ENCODE results near the gene ABCA4. TPM values are rescaled to one million over a fixed set of nuclear protein-coding genes. Genes with fewer than 3 reads are reported as not detected.

The ABCA4 gene
- total RNA-seq, 8 experiments from 2014 or later: 0.11 to 10.1 (median 0.92) TPM

DNA sequence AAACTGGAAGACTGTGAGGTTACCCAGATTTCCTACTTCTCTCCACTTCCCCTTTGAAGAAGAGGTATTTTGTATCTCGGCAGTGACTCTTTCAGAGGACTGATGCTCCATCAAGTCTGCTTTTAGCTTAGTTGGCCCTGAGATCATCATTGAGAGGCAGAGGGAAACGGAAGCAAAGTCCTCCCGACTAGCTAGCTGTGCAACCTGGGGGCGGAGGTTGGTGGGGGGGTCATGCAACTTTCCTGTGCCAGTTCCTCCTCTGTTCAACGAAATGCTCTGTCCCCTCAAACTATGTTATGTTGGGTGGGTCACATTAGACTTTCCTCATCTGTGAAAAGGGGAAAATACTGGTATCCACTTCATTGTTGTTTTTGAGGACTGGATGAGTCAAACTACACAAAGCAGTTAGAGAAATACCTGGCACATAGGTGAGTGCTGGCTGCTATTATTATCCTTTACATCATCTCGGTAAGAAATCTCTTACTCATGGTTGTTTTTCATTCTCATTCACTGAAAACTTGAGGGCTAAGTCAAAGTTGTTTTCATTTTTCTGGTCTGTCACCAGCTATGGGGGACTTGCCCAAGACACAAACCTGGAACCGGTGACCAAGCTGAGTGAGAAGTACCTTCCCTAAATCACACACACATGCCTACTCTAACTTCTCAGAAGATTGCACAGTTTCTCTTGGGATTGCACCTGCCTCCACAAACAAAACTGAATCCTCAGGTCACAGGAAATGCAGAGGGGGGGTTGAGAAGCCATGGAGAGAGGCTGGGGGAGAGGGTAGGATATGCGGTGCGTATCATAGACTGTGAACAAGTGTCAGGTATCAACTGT, 83.3 kb downstream of the ABCA4 start:
- no peak overlapping the region for H3K27ac ChIP-seq

DNA sequence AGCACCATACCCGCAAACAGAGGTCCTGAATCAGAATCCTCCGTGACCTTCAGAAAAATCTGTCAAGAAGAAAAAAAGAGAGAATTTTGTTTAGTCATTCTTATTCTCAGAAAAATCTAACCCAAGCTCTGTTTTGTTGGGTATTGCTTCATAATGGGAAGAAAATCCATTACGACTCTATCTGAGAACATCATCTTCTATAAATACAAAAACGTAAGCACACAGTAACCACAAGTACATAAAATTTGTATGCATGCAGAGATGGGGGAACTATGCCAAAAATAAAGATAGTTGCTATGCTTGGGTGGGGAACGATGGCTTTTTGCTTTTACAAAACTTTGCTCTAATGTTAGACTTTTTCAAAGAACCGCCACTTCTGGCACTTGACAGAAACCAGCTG, 84.2 kb downstream of the ABCA4 start:
- in situ Hi-C loops (cut with MboI; ENCODE audit: low pct_unique_long_range_greater_than_20kb in 2 of 9, low sequenced_read_pairs in 9 of 9, unreplicated experiment in 9 of 9): loop anchor here in 3 of 9 experiments (25.0 kb wide), 1 partner anchor 301 kb away; no protein-coding TSS in a partner anchor
- ATAC-seq (replicated peaks in 6 of 8): peak in 3 of 8 experiments; percentile 19 to 69 (median 27)
- Histone ChIP-seq H3K27ac (no peak overlapping the region), H3K4me3 (no peak overlapping the region), H3K4me1 (replicated peaks in 1 of 2) (peaks cover 15 to 18% of the 10 kb centered on the region in 2 donors)
- WGBS, 10 experiments: 6 to 100% (median 86%) methylated on average over 1 to 6 of the region's 6 CpGs

More for the DNA sequence above, 83.3 kb downstream of the ABCA4 start:
- 74 to 100% (median 86%) methylated on average over 2 to 9 of the region's 9 CpGs; no CpG with 5 or more reads in 1 of the 10 experiments for WGBS, 10 experiments
- in situ Hi-C loops (cut with MboI; ENCODE audit: low pct_unique_long_range_greater_than_20kb in 2 of 9, low sequenced_read_pairs in 9 of 9, unreplicated experiment in 9 of 9): loop anchor here in 3 of 9 experiments (25.0 kb wide), 1 partner anchor 300 kb away; no protein-coding TSS in a partner anchor
- Histone ChIP-seq H3K4me3 (no peak overlapping the region), H3K4me1 (replicated peaks in 1 of 2) (peaks cover 15 to 18% of the 10 kb centered on the region in 2 donors)
- no peak for ATAC-seq (replicated peaks in 6 of 8)

DNA sequence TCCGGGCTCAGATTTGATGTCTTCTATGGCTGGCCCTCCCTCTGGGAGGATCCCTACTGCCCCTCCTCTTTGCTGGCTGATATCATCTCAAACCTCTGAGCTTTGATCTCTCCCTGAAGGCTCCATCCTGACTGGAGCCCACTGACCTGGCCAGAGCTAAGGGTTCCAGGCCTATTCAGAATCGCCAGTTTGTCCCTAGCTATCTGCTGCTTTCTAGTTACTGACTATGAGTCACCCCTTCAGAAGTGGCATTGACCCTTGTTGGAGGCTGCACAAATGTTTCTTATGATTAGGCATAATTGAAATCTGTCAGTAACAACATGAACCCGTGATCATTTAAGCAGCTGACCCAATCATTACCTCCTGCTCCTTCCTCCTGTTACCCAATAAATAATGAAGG, 87.1 kb downstream of the ABCA4 start:
- in situ Hi-C loops (cut with MboI; ENCODE audit: low pct_unique_long_range_greater_than_20kb in 2 of 9, low sequenced_read_pairs in 9 of 9, unreplicated experiment in 9 of 9): loop anchor here in 3 of 9 experiments (25.0 kb wide), 1 partner anchor 303 kb away; no protein-coding TSS in a partner anchor
- 40 to 100% (median 58%) methylated on average over 1 to 3 of the region's 3 CpGs; no CpG with 5 or more reads in 3 of the 10 experiments for WGBS, 10 experiments
- no peak overlapping the region for H3K4me3 ChIP-seq
- no peak overlapping the region for H3K27ac ChIP-seq
- ATAC-seq (replicated peaks in 6 of 8): peak in 6 of 8 experiments; percentile 32 to 70 (median 46)
- no peaks in the 10 kb centered on the region for H3K4me1 ChIP-seq (replicated peaks in 1 of 2)

DNA sequence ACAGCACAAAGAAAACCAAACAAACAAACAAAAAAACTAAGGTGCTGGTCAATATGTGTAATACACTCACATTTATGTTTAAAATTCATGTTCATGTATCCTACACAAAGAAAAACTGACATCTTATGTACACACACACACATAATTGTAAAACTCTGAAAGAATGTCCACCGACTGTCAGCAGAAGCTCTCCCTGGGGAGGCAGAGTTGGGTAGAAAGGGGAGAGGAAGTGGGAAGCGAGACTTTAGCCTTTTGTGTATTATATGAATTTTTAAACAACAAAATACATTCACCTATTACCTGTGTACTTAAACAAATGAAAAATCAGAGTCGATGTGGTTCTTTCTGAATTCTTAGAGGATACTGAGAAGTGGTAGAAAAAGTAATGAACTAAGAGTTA, 88.3 kb downstream of the ABCA4 start:
- no peak overlapping the region for H3K4me3 ChIP-seq
- no peaks in the 10 kb centered on the region for H3K4me1 ChIP-seq (replicated peaks in 1 of 2)
- in situ Hi-C loops (cut with MboI; ENCODE audit: low pct_unique_long_range_greater_than_20kb in 2 of 9, low sequenced_read_pairs in 9 of 9, unreplicated experiment in 9 of 9): loop anchor here in 3 of 9 experiments (25.0 kb wide), 1 partner anchor 305 kb away; no protein-coding TSS in a partner anchor
- H3K27ac ChIP-seq: no peak overlapping the region
- 55 to 92% (median 88%) methylated on average over 1 to 3 of the region's 3 CpGs; no CpG with 5 or more reads in 3 of the 10 experiments for WGBS, 10 experiments
- no peak for ATAC-seq (replicated peaks in 6 of 8)

DNA sequence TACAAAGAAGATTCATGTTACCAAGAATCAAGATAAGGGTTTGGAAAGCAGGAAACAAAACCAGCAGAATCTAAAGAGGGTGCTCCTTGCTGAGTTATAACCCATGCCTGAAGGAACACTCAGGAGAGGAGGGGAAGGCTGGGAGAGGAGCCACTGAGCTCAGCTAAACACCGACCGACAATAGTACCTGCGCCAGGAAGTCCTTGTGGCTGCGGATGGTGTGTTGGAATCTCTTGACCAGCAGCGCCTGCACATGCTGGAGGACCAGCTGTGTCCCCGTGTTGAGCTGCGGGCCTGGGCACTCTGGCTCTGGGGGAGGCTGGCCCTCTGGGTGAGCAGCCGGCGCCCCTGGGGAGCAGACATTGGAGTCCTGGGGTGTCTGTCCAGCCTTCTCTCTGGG, 89.4 kb downstream of the ABCA4 start:
- 82 to 100% (median 90%) methylated on average over 2 to 8 of the region's 9 CpGs; no CpG with 5 or more reads in 5 of the 10 experiments for WGBS, 10 experiments
- ATAC-seq (replicated peaks in 6 of 8): no peak
- no peak overlapping the region for H3K27ac ChIP-seq
- in situ Hi-C loops (cut with MboI; ENCODE audit: low pct_unique_long_range_greater_than_20kb in 2 of 9, low sequenced_read_pairs in 9 of 9, unreplicated experiment in 9 of 9): loop anchor here in 3 of 9 experiments (25.0 kb wide), 1 partner anchor 306 kb away; no protein-coding TSS in a partner anchor
- H3K4me1 ChIP-seq (replicated peaks in 1 of 2): no peaks in the 10 kb centered on the region
- no peak overlapping the region for H3K4me3 ChIP-seq

DNA sequence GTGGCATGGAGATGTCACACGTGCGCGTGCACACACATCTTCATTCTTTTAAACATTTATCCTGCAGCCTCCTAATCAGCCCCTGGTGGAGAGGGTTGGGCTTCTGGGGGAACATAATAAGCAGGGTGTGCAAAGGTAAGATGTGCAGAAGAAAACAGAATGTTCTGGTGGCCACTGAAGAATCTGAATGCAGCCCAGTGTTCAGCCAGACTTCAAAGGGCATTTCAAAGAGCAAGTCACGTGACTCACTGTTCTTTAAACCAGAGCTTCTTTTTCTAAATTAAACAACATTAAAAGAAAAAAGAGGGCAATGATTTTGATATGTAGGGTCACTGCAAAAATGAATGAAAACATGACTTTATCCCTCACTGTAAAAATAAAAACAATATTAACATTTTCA, 89.8 kb downstream of the ABCA4 start:
- Histone ChIP-seq H3K4me3 (no peak overlapping the region), H3K27ac (no peak overlapping the region), H3K4me1 (replicated peaks in 1 of 2) (no peaks in the 10 kb centered on the region)
- in situ Hi-C loops (cut with MboI; ENCODE audit: low pct_unique_long_range_greater_than_20kb in 2 of 9, low sequenced_read_pairs in 9 of 9, unreplicated experiment in 9 of 9): loop anchor here in 3 of 9 experiments (25.0 kb wide), 1 partner anchor 306 kb away; no protein-coding TSS in a partner anchor
- 40 to 100% (median 80%) methylated on average over 1 to 4 of the region's 4 CpGs for WGBS, 10 experiments
- ATAC-seq (replicated peaks in 6 of 8): no peak

DNA sequence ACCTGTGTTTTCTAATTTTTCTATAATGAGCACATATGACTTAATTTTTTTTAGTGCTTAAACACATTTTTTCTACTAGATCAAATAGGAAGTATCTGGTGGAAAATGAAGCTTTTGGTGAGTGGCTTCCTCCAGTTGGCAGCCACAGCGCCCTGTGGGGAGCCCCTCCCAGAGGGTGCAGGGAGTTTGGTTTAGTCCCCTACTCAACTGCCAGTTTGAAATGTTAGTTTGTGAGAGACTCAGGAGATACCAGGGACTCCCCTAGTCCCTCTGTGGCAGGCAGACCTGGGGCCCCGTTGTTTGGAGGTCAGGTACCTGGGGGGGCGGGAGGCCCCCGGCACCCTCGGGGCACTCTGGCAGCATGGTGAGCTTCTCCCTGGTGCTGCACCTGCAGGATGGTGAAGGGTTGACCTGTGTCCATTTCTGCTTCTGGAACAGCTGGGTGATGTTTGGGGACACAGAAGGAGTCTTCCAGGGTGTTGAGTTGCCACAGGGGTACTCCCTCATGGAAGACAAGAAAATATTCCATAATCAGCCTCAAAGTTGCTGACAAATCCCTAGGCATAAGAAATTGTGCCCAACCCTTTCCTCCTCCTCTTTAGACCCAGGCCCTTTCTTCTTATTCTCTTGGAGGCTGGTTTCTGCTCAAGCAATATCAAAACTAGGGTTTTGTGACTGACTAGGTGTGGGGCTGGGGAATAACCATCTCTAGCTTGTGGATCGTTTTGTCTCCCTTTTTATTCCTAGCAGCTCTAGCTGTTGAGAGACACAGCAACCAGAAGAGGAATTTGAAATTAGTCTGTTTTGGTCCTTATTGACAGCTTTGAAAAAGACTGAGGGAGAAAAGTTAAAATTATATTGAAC, 91.6 kb downstream of the ABCA4 start:
- ATAC-seq (replicated peaks in 6 of 8): no peak
- in situ Hi-C loops (cut with MboI; ENCODE audit: low pct_unique_long_range_greater_than_20kb in 2 of 9, low sequenced_read_pairs in 9 of 9, unreplicated experiment in 9 of 9): loop anchor here in 4 of 9 experiments (10.0 to 25.0 kb wide), 2 partner anchors 305 to 308 kb away; no protein-coding TSS in a partner anchor
- Histone ChIP-seq H3K4me1 (replicated peaks in 1 of 2) (no peaks in the 10 kb centered on the region), H3K27ac (no peak overlapping the region), H3K4me3 (no peak overlapping the region)
- WGBS, 10 experiments: 50 to 100% (median 91%) methylated on average over 1 to 5 of the region's 6 CpGs; no CpG with 5 or more reads in 1 of the 10 experiments

DNA sequence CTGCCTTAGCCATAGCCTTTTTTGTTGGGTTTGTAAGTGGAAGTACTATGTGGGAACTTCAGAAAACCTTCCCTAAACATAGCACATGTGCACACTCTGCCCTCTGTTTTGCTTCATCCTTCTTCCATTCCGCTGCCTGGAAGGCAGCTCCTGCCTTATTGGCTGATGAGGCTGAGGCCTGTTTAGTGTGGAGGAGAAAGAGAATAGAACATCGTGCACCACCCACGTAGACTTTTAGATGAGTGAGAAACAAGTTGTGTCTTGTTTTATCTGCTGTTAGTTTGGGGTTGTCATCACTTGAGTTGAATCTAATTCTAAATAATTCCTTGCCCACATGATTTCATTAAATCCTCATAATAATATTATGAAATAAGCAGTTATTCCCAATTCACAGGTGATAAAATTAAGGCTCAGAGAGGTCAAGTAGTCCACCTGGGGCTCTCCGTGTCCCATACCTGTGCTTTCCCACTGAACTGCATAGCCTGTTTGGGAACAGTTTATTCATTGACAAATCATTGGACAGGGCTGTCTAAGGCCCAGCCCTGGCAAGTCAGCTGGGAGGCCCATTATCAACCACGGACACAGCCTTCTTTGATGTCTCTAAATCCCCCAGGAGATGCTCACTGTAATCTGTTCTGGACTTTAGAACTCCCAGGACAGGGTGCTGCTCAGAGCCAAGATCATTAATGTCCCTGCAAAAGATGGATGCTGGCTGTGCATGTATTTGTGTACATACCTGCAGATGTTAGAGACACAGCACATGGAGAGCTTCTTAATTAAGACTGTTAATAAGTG, 93.0 kb downstream of the ABCA4 start:
- in situ Hi-C loops (cut with MboI; ENCODE audit: low pct_unique_long_range_greater_than_20kb in 2 of 9, low sequenced_read_pairs in 9 of 9, unreplicated experiment in 9 of 9): loop anchor here in 4 of 9 experiments (10.0 to 25.0 kb wide), 2 partner anchors 307 to 309 kb away; no protein-coding TSS in a partner anchor
- WGBS, 10 experiments: 50 to 100% (median 73%) methylated on average over 1 to 5 of the region's 5 CpGs; no CpG with 5 or more reads in 1 of the 10 experiments
- Histone ChIP-seq H3K4me1 (replicated peaks in 1 of 2) (no peaks in the 10 kb centered on the region), H3K4me3 (no peak overlapping the region), H3K27ac (no peak overlapping the region)
- peak in 2 of 8 experiments; percentile 26 to 42 for ATAC-seq (replicated peaks in 6 of 8)

DNA sequence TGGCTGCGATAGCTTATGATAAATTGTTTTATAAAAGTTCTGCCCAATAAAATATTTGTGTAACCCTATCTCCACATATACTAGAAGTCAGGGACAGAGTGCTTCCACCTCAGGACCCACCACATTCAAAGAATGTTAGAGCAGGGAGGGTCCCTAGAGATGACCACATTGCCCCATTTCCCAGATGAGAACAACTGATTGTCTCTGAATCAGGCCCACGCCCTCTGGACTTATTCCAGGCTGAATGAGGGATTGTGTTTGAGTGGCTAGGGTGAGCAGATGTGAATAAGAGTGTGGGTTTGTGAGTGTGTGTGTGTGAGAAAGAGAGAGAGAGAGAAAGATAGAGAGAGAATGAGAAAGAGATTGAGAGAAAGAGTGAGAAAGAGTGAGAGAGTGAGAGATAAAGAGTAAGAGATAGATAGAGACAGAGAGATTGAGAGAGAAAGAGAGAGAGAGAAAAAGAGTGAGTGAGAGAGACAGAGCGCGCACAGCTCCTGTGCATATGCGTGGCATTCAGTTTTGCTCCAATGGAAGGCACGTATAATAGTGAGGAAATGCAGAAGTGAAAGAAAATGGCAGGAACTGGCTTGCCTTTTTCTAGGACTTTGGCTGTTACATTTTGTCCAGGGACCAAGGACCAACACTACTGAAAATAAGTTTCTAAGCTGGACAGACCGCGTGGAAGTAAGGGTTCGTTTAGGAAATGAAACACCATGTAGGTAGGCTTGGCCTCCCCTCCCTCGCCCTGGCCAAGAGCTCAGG, 94.1 kb downstream of the ABCA4 start:
- 77 to 99% (median 90%) methylated on average over 6 to 10 of the region's 10 CpGs for WGBS, 10 experiments
- in situ Hi-C loops (cut with MboI; ENCODE audit: low pct_unique_long_range_greater_than_20kb in 2 of 9, low sequenced_read_pairs in 9 of 9, unreplicated experiment in 9 of 9): loop anchor here in 4 of 9 experiments (10.0 to 25.0 kb wide), 2 partner anchors 308 to 311 kb away; no protein-coding TSS in a partner anchor
- Histone ChIP-seq H3K4me3 (no peak overlapping the region), H3K27ac (no peak overlapping the region), H3K4me1 (replicated peaks in 1 of 2) (no peaks in the 10 kb centered on the region)
- no peak for ATAC-seq (replicated peaks in 6 of 8)

DNA sequence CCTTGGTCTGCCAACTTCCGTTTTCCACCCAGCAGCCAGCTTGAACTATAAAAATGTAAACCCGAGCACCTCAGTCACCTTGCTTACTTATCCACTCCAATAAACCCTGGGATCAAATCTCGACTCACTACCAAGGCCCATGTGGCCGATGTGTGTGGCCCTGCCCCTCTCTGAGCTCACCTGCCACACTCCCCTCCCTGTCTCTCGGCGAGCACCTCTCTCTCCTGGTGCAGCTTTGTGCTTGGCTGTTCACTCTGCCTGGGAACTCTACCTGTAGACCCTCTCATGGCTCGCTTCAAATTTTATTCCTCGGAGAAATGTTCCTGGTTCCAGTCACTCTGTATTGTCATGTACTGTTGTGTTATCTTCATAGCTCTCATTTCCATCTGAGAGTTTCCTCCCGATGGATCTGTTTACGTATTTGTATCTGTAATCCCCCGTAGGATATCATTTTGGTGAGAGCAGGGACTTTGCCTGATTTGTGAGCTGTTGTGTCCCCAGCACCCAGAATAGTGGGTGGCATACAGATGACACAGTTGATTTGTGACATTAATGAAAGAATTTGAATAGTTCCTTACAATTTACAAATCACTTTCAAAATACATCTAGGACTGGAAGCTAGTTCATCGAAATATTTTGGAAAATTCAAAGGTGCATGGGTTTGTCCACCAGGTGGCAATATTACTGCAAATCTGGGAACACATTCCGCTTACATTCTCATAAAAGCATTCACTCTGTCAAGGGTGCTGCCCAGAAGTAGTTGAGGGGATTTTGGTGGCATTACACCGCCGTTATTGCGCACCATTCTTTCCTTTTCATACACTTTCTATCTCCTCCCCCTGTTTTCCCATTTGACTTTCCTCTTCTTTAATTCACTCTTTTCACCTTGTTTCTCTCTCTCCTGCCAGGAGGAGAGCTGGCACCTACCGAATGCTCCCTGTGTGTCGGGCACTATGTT, 95.3 kb downstream of the ABCA4 start:
- Histone ChIP-seq H3K4me3 (no peak overlapping the region), H3K27ac (no peak overlapping the region), H3K4me1 (replicated peaks in 1 of 2) (no peaks in the 10 kb centered on the region)
- peak in 6 of 8 experiments; percentile 24 to 82 (median 46) for ATAC-seq (replicated peaks in 6 of 8)
- WGBS, 10 experiments: 28 to 80% (median 69%) methylated on average over 3 to 16 of the region's 18 CpGs
- in situ Hi-C loops (cut with MboI; ENCODE audit: low pct_unique_long_range_greater_than_20kb in 2 of 9, low sequenced_read_pairs in 9 of 9, unreplicated experiment in 9 of 9): loop anchor here in 4 of 9 experiments (10.0 to 25.0 kb wide), 2 partner anchors 309 to 312 kb away; no protein-coding TSS in a partner anchor

Measured in motor neuron (in vitro differentiated cells).